T-helper 1 cell treated with Interleukin-12 subunit alpha and Interleukin-12 subunit beta and Interleukin-4 antibody, amounts not matched to agents 30 μg/mL and 1 μg/mL, for 36 hours (primary cell): ENCODE results near the gene TNRC6A.
"Not testable (repeated sequence)": the region's sequence is repeated elsewhere in the genome, so short reads cannot be mapped to it uniquely, and the experiment has no call there.

ENCODE experiments used
- H3K27ac Mint-ChIP-seq: one replicate; pipeline ENCODE4 v1.8.0; 2021; ENCODE audit warnings: mild to moderate bottlenecking, mixed read lengths
- H3K27me3 Mint-ChIP-seq: one replicate; pipeline ENCODE4 v1.8.0; 2021; ENCODE audit warnings: low read depth, mixed read lengths
- H3K36me3 Mint-ChIP-seq: one replicate; pipeline ENCODE4 v1.8.0; 2021; ENCODE audit warnings: low read depth, mixed read lengths
- H3K4me1 Mint-ChIP-seq: one replicate; pipeline ENCODE4 v1.8.0; 2021; ENCODE audit warnings: low read depth, mixed read lengths
- H3K4me3 Mint-ChIP-seq: one replicate; pipeline ENCODE4 v1.8.0; 2021; ENCODE audit warnings: mild to moderate bottlenecking, moderate library complexity, mixed read lengths
- H3K9me3 Mint-ChIP-seq: one replicate; pipeline ENCODE4 v1.8.0; 2021; ENCODE audit warnings: mixed read lengths

Gene TNRC6A

DNA sequence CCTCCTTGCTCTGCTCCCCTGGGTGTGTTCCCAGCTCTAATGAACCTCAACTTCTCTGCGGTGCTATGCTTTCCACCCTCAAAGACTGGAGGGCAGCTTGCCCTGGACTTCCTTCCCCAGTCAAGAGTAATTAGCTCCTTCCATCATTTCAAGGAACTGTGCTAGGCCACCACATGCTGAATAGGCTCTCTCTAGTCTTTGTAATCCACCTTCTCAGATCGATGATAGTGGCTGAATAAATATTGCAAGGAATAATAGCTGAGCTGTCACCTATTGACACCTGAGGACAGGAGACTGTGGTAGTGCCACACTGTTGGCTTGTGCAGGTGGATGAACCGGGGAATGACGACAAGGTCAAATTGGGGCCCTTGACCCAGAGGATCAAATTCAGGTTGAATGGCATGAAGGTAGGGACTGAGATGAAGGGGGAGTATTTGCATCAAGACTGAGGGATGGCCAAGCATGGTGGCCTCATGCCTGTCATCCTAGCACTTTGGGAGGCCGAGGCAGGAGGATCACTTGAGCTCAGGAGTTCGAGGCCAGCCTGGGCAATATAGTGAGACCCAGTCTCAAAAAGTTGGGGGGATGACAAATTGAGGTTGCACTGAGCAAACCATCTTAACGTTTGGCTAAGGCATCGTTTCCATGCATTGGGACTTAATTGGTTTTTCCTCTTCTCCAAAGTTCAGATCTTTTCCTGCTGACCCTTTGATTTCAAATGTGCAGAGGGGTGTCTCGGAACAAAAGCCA, 97.5 kb downstream of the TNRC6A start:
- H3K9me3 Mint-ChIP-seq = no peaks in the 10 kb centered on the region
- no peak overlapping the region for H3K4me3 Mint-ChIP-seq
- H3K27ac Mint-ChIP-seq = no peak overlapping the region
- no peaks in the 10 kb centered on the region for H3K4me1 Mint-ChIP-seq
- no peaks in the 10 kb centered on the region for H3K27me3 Mint-ChIP-seq
- H3K36me3 Mint-ChIP-seq = peaks cover 36% of the 10 kb centered on the region

DNA sequence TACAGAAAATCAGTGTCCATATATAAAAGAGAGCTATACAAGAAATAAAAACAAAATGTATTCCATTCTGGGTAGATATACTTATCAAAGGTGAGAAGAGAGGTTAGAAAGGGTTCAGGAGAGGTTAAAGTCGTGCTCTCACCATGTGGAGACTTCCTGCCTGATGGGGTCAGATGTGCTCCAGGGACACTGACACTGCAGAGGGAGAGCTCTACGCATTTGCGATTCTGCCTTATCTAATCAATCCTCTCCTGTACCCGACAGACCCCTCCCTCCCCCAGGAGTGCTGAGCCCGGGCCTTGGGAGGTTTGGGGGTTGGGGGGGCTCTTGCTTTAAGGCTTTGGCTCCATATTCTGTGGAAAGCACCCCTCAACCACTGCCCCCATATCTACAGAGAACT, 99.7 kb downstream of the TNRC6A start:
- H3K36me3 Mint-ChIP-seq = peaks cover 17% of the 10 kb centered on the region
- no peaks in the 10 kb centered on the region for H3K4me1 Mint-ChIP-seq
- H3K4me3 Mint-ChIP-seq = no peak overlapping the region
- H3K27me3 Mint-ChIP-seq = no peaks in the 10 kb centered on the region
- no peaks in the 10 kb centered on the region for H3K9me3 Mint-ChIP-seq
- H3K27ac Mint-ChIP-seq = no peak overlapping the region

DNA sequence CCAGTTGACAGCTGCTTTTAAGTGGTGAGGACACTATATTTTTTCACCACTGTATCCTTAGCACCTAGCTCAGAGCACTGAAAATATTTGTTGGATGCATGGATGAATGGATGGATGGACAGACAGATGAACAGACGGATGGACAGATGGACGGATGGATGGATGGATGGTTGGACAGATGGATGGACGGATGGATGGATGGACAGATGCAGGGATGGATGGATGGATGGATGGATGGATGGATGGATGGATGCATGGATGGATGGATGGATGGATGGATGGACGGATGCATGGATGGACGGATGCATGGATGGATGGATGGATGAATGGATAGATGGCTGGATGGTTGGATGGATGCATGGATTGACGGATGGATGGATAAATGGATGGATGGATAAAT, 103.9 kb downstream of the TNRC6A start:
- Mint-ChIP-seq H3K27ac (no peak overlapping the region), H3K36me3 (no peaks in the 10 kb centered on the region), H3K27me3 (no peaks in the 10 kb centered on the region), H3K4me3 (no peak overlapping the region), H3K4me1 (no peaks in the 10 kb centered on the region), H3K9me3 (no peaks in the 10 kb centered on the region)

DNA sequence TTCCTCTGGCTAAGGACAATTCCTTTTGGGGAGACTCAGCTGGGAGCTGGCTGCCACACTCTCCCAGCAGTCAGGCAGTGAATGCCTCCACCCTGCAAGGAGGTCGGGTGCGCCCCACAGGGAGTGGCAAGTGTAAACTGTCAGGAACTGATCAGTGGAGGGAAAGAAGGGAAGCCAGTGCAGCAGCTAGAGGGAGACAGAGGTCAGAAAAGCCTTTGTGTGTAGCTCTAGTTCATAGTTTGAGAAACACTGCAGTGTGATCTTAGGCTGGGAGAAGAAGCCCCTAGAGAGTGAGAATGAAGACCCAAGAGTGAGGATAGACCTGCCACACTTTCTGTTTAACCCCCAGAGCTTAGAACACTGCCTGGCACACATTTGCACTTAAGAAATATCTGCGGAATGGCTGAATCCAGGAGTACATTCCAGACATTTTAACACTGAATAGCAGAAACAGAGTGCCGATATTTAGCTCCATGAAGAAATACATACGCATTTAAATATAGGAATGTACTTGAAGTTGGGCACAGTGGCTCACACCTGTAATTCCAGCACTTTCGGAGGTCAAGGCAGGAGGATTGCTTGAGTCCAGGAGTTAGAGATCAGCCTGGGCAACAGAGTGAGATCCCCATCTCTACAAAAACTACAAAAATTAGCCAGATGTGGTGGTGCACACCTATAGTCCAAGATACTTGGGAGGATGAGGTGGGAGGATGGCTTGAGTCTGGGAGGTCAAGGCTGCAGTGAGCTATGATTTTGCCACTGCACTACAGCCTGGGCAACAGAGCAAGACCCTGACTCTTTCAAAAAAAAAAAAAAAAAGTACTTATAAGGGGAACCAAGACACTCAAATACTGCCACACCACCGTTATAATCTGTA, 105.2 kb downstream of the TNRC6A start:
- Mint-ChIP-seq H3K27me3 (no peaks in the 10 kb centered on the region), H3K4me3 (no peak overlapping the region), H3K36me3 (no peaks in the 10 kb centered on the region), H3K4me1 (no peaks in the 10 kb centered on the region), H3K9me3 (no peaks in the 10 kb centered on the region), H3K27ac (no peak overlapping the region)

DNA sequence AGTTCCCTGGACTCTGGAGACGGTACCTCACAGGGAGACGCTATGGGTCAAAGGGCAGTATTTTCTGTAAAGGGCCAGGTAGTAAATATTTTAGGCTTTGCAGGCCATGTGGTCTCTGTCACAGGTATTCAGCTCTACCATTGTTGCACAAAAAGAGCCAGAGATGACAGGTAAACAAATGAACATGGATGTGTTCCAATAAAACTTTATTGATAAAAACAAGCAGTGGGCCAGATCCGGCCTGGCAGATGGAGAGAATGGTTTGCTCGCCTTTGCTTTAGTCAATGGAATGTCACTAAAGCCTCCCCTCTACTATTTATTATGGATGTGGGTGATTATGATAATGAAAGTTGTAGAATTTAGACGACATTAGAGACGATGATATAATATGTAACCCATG, 107.4 kb downstream of the TNRC6A start:
- Mint-ChIP-seq H3K36me3 (no peaks in the 10 kb centered on the region), H3K4me3 (no peak overlapping the region), H3K27me3 (no peaks in the 10 kb centered on the region), H3K4me1 (no peaks in the 10 kb centered on the region), H3K9me3 (no peaks in the 10 kb centered on the region), H3K27ac (no peak overlapping the region)

DNA sequence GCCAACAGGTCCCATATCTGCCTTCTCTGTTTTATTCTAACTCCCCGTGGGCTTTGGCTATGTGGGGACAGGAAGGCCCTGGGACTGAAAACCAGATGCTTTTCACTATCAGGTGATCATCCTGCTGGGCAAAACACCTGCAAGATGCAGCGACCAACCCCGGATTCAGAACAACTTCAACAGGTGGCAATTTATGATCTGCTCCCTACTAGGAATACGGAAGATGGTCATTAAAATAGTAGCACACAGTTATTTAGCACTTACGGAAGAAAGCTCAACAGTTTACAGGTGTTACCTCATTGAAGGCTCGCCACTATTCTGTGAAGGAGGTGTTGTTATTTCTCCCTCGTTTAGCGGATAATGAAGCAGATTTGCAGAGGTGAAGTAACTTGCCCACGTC, 108.5 kb downstream of the TNRC6A start:
- H3K4me3 Mint-ChIP-seq = no peak overlapping the region
- H3K9me3 Mint-ChIP-seq = no peaks in the 10 kb centered on the region
- no peak overlapping the region for H3K27ac Mint-ChIP-seq
- H3K4me1 Mint-ChIP-seq = no peaks in the 10 kb centered on the region
- no peaks in the 10 kb centered on the region for H3K36me3 Mint-ChIP-seq
- H3K27me3 Mint-ChIP-seq = no peaks in the 10 kb centered on the region

DNA sequence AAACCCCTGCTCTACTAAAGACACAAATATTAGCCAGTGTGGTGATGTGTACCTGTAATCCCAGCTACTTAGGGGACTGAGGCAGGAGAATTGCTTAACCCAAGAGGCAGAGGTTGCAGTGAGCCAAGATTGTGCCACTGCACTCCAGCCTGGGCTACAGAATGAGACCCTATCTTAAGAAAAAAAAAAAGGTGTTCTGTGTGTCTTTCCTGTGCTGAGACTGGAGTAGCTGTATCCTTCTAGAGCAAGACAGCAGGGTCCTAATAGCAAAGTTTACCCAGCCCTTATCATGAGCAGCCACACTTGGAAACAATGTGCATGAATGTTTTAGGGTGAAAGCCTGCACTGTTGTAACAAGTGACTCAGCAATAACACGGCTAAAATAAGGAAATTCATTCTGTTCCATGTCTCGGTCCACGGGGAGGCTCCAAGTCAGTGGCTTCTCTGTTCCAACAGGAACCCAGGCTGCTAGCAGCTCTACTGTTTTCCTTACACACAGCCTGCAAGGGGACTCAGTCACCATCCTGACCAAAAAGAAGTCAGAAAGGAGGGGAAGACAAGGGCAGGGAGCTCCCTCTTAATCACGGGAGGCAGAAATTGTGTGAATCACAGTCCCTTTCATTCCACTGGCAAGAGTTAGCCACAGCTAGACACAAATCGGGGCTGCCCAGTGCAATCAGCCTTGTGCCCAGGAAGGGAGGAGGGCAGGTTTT, 109.3 kb downstream of the TNRC6A start:
- H3K4me3 Mint-ChIP-seq = no peak overlapping the region
- H3K27ac Mint-ChIP-seq = no peak overlapping the region
- no peaks in the 10 kb centered on the region for H3K4me1 Mint-ChIP-seq
- no peaks in the 10 kb centered on the region for H3K36me3 Mint-ChIP-seq
- H3K9me3 Mint-ChIP-seq = no peaks in the 10 kb centered on the region
- no peaks in the 10 kb centered on the region for H3K27me3 Mint-ChIP-seq

DNA sequence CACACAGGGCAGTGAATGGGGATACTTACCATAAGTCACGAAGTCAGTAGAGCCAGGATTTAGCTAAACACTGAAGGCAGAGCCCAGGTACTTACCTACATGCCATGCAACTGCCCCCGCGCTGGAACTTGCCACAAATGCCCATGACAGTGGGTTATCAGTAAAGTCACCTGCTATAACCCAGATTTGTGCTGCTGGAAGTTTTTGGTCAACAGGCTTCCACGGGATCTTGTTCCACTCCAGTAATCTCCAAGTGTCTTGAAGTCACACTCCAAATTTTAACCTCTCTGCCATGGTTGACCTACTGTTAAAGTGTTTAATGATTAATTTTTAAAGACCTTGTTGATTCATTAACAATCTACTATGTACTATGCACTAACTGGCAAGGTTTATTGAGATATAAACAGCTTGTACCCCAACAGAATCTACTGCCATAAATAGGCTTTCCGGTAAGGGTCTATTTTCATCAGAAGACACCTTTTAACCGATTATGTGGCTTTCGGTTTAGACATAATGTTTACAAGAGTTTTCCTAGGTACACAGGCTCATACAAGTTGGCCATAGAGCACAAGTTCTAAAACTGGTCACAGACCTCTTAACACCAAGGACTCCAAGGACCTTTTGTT, 110.0 kb downstream of the TNRC6A start:
- H3K36me3 Mint-ChIP-seq = no peaks in the 10 kb centered on the region

DNA sequence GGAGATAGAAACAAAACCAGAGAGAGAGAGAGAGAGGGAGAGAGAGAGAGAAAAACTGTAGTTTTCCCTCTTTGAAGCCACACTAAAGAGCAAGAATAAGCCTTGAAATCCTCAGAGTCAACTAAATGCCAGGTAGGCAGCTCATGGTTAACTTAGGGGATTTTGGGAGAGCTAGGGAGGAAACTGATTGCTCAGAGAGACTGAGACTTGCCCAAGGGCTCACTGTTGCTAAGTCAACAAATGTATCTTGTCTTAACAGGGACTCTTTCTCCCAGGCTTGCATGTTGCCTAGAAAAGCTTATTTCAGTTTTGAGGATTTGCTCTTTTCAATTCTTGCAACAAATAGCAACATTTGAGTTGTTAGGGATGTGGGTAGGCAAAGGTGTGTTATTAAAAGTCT, 111.8 kb downstream of the TNRC6A start:
- Mint-ChIP-seq H3K27ac (no peak overlapping the region), H3K9me3 (no peaks in the 10 kb centered on the region), H3K4me3 (no peak overlapping the region), H3K4me1 (no peaks in the 10 kb centered on the region), H3K27me3 (no peaks in the 10 kb centered on the region), H3K36me3 (no peaks in the 10 kb centered on the region)

More for the DNA sequence above, 110.0 kb downstream of the TNRC6A start:
- Mint-ChIP-seq H3K4me3 (no peak overlapping the region), H3K27ac (no peak overlapping the region), H3K9me3 (no peaks in the 10 kb centered on the region), H3K4me1 (no peaks in the 10 kb centered on the region), H3K27me3 (no peaks in the 10 kb centered on the region)

DNA sequence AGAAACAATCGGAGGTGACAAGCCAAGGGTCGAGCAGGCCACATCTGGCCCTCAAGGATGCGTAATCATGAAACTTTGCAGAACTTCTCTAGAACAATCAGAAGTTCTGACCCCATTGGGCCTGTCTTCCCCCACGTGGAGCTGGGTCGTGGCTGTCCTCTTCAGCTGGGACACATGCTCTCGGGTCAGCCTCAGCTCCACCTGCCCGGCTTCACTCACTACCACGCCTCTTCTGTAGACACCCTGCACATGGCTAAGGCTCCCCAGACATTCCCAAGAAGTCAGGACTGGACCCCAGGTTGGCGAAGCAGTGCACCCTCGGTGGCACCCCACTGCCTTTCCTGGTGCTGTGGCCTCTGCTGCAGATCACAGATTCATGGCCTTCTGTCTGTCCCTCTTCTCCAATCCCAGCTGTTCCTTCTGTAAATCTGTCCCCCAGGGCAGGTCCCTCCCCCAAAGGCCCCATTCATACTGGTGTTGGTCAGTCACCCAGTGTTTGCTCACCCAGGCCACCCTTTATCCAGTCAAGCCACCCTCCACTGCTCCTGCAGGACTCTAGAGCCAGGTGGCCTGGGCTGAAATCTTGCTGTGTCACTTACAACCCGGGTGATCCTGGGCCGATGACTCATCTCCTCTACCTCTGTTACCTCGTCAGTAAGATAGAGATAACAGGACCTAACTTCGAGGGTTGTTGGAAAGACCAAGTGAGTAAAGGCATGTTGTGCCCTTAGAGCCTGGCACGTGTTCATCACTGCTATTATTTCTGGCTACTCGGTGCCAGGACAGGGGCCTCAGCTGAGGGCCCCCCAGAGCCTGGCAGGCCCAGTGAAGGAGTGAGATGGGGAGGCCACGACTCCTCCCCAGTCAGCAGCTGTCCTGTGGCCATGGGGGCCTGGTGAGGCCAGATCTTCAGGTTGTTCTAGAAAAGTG, 114.9 kb downstream of the TNRC6A start:
- Mint-ChIP-seq H3K9me3 (no peaks in the 10 kb centered on the region), H3K4me3 (no peak overlapping the region), H3K27ac (peak overlapping the region; percentile 11), H3K27me3 (no peaks in the 10 kb centered on the region), H3K36me3 (no peaks in the 10 kb centered on the region), H3K4me1 (no peaks in the 10 kb centered on the region)

DNA sequence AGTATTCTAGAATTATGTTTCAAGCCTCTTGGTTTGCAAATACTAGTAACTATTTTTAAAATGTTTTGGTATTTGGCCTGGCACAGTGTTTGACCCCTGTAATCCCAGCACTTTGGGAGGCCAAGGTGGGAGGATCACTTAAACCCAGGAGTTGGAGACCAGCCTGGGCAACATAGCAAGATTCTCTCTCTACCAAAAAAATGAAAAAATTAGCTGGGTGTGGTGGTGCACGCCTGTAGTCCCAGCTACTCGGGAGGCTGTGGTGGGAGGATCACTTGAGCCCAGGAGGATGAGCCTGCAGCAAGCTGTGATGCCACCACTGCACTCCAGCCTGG, 115.5 kb downstream of the TNRC6A start:
- H3K4me3 Mint-ChIP-seq, H3K27ac Mint-ChIP-seq, H3K36me3 Mint-ChIP-seq, H3K27me3 Mint-ChIP-seq, H3K4me1 Mint-ChIP-seq, H3K9me3 Mint-ChIP-seq: not testable (repeated sequence)

DNA sequence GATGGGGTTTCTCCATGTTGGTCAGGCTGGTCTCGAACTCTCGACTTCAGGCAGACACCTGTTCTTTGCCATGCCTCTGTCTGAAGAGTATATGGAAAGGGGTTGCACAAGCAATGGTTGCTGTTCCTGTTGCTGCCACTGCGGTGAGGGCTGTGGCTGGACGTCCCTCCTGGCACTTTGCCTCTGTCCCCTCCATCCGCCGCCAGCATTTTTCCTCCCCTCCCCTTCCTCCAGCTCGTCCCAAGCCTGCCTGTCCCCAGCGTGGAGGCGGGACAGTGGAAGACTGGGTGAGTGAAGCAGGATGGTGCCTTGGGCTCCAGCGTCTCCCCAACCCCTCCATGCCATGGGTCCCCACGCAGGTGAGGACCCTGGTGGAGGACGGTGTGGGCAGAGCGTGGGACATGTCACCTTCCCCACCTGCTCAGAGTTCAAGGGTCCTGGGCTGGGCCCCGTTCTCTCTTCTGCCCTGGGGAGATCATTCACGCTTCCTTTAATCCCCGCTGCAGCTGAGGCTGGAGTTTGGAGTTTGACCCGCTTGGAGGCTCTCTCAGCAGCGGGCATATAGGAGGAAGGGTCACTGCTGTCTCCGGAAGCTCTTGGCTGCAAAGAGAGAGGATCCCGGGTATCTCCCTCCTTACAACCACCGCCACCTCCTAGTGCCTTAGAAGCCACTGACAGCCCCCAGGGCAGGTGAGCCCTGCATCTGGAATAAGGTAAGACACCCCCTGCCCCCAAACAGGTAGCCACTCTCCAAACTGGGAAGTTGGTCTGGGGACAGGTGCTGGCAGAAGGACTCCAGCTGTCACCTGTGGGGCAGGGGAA, 116.5 kb downstream of the TNRC6A start, which contains the start of gene SLC5A11:
Gene SLC5A11, plus strand, starts transcription at position 238 of the 822 bp plus-strand sequence. CDS start 12,681 bp downstream, outside the sequence.
- H3K9me3 Mint-ChIP-seq = no peaks in the 10 kb centered on the region
- H3K27ac Mint-ChIP-seq = no peak within 1 kb of the TSS
- H3K27me3 Mint-ChIP-seq = no peaks in the 10 kb centered on the region
- no peaks in the 10 kb centered on the region for H3K4me1 Mint-ChIP-seq
- no peak within 1 kb of the TSS for H3K4me3 Mint-ChIP-seq
- no peaks in the 10 kb centered on the region for H3K36me3 Mint-ChIP-seq
